SK-N-MC (cell line): ENCODE data around the gene P3H1.

Experiments
- EZH2 ChIP-seq: fragments of 200-600 bp; sonication (generic); IDR thresholded peaks from one replicate; pipeline ENCODE4 v1.6.1; 2017; ENCODE audit warnings: antibody characterized with exemption
- POLR2AphosphoS5 ChIP-seq: IDR thresholded peaks from 2 replicates; pipeline ENCODE4 v1.6.1; 2012; ENCODE audit warnings: mild to moderate bottlenecking, low read depth, low read length, borderline replicate concordance

- TF ChIP-seq EZH2 (no peak), POLR2AphosphoS5 (no peak)
Measured at GRCh38 chr1:42761567-42761966, 5.3 kb downstream of the P3H1 start.
